ENCODE data around the gene RTL5.
A peak's percentile ranks its signal among the peaks of the same experiment; 100 is the strongest.

The RTL5 gene

DNA sequence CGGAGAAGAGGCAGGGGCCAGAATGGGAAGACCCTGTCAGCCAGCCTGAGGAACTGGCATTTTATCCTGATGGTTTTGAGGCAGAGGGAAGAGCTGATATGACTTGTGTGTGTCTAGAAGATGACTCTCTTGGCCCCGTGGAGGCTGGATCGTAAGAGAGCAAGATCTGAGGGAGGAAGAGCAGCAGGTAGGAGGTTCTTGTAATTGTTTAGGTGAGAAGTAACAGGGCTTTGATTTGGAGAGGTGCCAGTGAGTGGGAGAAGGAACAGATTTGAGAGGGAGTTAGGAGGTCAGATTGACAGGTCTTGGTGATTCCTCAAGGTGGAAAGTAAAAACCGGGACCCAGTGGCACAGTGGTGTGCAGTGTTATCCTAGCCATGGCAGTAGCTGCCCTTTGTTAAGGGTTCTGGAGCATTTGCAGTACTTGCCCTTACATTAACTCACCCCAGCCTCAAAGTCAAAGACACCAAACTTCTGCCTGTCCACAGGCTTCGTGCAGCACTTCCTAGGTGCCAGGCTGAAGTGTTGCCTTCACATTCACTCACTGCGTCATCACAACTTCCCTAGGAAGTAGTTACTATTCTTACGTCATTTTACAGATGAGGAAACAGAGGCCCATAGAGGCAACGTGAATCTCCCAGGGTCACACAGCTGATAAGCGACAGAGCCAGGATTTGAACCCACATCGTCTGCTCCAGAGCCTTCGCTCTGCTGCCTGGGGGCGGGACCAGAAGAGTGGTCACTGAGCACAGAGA is 23.7 kb downstream of the RTL5 start:
- DNase-seq (ENCODE audit: low read depth): no peak

DNA sequence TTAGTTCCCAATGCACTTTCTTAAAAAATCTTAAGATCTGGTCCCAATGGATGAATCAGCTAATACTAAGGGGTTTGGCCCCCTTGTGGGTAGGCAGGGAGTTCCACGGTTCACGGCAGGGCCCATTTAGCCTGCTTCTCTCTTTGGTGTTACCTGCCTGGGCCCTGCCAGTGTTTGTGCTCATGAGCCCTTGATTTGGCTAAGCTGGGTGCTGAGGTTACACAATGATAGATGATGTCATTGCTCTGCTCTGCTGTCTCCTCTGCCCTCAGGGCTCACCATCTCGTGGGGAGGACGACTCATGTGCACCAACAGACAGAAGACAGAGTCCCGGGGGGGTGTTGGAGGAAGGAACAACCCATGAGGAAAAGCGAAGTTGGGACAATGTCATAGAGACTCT is 24.4 kb downstream of the RTL5 start:
- peak; percentile 76 for DNase-seq (ENCODE audit: low read depth)

DNA sequence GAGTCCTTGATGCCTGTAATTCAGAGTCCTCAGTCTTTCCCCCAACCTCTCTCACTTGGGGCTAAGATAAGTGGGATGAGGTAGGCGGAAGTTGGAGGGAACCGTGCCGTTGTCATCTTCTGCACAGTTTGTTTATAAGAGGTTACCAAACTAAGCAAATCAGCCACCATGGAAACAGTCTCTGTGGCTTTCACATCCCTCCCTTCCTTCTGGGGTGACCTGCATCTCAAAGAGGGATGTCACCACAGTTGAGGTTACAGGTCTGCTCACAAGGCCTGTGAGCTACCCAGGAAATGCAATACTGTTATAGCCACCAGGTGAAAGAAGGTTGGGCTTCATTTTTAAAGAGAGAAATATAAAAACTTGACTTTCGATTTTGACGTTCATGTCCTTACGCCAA is 26.3 kb downstream of the RTL5 start:
- no peak for DNase-seq (ENCODE audit: low read depth)

DNA sequence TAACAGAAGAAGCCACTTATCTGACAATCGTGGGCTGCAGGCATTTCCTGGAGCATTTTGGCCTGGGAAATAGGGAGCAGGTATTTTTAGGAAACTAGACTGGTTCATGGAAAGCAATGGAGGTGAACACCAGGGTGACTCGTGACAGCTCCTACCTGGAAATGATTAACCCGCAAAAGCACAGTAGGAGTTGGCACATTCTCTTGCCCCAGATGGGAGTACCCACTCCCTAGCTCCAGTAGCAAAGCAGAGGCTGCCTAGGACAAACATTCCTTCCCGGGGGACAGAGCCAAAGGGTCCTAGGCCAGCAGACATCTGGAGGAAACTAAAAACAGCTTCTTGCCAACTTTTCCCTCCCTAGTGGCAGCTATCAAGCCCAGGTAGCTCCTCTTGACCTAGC is 29.0 kb downstream of the RTL5 start:
- DNase-seq (ENCODE audit: low read depth): no peak

DNA sequence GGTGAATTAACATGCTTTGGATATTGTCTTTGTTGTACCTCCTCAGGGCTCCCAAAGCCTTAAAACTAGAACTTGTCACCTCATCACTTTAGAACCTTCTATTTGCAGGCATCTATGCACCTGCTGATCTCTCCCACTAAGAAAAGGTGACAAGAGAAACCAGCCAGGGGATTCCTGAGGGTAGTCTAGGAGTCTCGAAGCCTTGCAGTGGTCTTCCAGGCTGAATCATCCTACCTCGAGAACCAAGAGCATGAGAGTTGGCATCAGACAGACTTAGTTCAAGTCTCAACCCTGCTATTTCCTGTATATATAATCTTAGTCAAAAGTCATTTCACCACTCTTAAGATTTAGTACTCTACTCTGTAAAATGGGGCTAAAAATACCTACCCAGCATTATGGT is 29.6 kb downstream of the RTL5 start:
- no peak for DNase-seq (ENCODE audit: low read depth)

DNA sequence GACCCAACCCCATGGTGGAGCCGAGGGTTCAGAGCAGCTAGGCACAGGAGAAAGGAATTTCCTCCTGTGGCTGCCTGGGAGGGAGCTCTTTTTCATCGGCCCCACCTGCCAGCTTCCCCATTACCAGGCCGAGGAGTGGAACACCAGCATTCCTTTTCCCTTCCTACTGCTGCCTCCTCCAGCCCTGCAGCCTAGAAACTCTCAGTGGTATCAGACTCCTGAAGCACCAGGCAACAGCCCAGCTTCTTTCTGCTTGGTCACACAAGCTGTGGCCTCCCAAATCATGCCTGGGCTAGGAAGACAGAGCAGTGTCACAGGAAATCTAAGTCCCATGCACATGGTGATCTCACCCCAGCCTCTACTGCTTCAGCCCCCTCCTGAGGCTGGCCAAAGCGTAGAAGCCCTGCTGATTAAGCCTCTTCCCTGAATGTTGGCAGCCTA is 30.1 kb downstream of the RTL5 start:
- no peak for DNase-seq (ENCODE audit: low read depth)

DNA sequence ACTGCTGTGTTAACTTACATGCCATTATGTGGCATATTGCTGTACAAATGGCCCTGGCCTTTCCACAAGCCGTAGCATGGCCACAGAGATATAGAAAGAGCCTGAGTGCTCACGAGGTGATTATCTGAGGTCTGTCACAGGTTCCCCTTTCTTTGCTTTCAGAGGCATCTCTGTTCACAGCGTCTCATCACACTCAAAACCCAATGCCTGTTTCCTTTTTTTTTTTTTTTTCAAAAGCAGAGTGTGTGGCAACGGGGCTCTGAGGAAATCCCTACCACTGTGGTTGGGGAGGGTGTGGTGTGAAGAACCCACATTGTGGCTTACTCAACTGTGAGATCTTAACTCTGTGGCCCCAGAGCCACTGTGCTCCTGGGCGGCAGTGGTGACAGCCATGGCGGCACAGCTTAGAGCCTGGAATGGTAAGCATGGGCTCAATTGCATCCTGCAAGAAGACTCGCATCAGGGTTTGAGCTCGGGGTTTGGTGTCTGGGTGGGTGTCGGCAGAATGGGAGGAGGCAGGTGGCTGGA is 30.8 kb downstream of the RTL5 start:
- no peak for DNase-seq (ENCODE audit: low read depth)

DNA sequence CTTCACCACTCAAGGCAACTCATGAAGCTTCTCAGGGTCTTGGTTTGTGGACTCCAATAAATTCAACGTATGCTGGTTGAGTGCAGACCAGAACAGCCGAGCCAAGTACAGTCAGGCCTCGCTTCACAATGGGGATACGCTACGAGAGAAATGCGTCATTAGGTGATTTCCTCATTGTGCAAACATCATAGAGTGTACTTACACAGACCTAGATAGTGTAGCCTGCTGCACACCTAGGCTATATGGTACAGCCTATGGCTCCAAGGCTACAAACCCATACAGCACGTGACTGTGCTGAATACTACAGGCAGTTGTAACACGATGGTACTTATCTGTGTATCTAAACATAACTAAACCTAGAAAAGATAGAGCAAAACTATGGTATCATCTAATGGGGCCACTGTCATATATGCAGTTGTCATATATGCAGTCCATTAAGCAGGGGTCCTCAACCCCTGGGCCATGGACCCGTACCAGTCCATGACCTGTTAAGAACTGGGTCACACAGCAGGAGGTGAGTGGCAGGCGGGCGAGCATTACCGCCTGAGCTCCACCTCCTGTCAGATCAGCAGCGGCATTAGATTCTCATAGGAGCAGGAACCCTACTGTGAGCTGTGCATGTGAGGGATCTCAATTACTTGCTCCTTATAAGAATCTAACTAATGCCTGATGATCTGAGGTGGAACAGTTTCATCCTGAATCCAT is 31.5 kb downstream of the RTL5 start:
- no peak for DNase-seq (ENCODE audit: low read depth)

DNA sequence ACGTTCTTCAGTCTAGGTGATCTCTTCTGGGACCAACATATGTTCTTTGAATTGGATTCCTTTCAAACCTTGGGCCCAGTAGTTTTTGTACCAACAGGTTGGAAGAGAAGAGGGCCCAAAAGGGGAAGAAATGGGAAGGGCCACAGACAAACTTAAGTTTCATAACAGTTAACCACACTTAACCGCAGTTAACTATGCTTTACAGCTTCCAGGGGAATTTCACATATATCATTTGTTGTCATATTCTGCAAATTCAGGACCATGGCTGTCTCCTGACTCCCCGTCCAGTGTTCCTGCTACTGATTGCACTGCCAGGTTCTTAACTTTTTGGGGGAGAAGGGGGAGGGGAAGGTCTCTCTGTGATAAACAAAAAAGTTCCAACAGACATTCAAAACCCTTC is 34.6 kb downstream of the RTL5 start:
- no peak for DNase-seq (ENCODE audit: low read depth)

DNA sequence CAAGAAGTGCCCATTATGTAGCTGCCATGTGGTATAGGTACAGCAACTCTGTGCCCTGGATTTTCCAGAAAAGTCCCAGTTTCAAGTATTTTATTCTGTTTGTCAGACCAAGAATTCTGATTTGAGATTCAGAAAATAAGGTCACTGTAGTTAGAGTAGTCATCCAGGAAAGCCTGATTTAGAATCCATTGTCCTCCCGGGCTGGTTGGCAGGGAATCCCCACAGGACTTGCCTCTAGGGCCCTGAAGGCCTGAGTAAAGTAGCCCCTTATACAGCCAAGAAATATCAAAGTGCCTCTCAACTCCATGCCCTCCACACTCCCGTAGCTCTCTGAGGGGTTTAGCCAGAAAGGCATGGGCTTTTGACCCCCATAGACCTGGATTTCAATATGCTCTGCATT is 36.3 kb downstream of the RTL5 start:
- no peak for DNase-seq (ENCODE audit: low read depth)

DNA sequence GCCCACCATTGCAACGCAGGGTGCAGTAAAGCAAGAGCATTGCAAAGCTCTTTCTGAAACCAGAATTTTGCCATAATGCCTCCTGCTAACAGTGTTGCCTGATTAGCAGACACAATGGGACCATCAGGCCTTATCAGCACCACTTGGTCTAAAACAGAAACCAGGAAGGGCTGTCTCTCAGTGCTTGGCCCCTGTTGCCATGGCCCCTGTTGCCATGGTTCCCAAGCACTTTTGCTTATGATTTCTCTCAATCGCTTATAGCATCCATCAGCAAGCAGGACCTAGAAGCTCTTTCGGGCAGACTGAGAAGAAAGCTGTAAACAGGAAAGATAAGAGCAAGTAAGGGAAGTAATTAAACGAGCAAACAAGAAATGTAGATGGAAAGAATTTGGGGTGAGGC is 36.8 kb downstream of the RTL5 start:
- DNase-seq (ENCODE audit: low read depth): peak; percentile 7

DNA sequence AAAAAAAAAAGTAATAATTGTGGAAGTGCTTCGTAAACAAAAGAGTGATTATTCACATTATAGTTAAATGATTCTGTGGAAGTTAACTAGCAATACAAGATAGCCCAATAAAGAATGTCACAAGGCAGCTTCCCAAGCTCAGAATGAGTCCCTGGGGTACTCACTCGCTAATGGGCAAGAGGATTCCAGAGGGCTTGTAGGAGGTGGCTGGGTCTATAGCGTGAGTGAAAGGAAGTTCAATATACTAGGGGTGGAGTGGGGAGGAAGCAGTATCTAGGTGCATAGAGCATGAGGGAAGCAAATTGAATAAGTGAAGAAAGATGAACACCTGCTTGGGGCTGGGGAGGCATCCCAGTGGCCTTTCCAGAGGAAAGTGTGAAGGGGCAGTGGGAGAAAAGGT is 42.5 kb downstream of the RTL5 start:
- no peak for DNase-seq (ENCODE audit: low read depth)

DNA sequence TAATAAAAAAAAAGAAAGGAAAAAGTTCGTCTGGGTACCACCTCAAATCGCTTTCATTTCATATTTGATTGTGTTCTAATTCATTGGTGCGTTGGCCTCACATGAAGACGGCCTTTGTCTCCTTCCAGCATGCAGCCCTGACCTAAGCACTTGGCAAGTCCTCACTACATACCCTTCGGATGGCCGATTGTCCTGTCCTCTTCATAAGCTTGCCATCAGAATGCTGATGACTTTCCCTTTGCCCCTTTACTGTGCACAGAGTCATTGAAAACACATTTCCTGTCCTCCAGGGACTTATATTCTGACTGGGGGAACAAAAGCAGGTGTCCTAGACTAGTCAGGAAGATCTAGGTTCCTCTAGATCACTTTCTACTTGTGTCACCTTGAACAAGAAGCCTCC is 43.0 kb downstream of the RTL5 start:
- no peak for DNase-seq (ENCODE audit: low read depth)

DNA sequence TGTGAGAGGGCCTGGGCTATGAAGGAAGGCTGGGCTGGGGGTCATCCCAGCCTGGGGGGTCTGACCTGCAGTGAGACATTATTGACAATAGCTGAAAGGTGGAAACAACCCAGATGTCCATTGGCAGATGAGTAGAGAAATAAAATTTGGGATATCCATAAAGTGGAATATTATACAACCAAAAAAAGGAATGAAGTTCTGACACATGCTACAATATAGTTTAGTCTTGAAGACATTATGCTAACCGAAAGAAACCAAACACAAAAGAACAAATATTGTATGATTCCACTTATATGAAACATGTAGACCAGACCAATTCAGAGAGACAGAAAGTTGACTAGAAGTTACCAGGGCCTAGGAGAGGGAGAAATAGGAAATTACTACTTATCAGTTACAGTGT is 44.7 kb downstream of the RTL5 start:
- no peak for DNase-seq (ENCODE audit: low read depth)

DNA sequence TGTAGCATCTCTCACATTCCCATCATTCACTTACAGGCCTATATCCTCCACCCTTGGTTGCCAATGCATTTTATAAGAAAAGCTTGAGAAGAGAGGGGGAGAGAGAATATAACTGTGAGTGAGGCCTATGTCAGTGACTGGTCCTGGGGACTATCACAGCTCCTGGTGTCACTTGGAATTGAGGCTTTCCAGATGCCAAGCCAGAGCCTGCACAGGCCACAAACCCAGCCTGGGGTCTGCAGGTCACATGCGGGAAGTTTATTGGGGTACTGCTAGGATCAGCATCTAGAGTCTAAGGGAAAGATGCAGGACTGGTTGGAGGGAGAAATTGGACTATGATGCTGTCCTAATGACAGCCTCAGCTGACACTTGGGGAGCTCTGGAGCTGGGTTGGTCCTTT is 47.6 kb downstream of the RTL5 start:
- DNase-seq (ENCODE audit: low read depth): no peak

DNA sequence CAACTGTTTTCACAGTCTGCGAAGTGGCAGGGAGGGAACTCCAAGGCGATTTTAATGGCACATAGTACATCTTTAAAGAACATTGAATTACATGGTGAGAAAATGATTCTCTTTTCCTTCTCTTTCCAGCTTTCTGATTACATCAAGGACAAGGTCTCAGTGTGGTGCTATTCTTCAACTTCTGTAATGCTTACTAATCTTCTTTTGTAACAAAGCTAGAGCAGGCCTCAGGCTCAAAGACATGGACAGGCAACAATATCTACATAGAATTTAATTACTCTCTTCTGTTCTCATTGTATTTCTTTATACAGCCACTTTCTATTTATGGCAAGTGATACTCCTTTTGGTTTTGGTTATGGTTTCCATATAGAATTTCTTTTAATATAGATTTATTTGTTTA is 48.4 kb downstream of the RTL5 start:
- DNase-seq (ENCODE audit: low read depth): no peak

DNA sequence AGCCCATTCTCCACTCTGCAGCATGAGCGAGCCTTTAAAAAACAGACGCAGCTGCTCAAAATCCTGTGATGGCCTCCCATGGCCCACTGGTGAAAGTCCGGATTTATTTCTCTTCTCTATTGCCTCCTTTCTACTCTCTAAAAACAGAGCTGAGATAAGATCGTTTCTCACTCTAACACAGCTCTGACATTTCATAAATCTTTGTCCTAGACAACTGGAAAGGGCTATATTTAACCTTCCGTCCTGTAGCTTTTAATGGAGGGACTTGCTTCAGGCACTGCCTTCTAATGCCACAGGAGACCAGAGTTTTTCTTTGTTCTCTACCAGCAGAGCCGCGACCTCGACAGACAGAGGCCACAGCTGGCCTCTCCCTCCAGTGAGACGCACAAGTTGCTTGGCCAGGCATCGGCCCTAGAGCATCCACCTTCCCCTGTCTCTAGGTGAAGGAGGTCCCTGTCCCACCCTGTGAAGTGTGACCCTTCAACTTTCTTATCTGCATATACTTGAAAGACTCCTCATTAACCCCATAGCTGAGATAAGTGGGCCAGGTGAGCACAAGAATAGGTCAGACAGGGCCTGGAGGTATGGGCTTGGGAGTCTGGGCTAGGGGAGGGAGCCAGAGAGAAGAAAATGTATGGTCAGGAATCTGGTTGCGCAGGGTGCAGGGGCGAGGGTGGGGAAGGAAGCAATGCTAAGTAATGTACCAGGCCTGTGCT is 50.0 kb downstream of the RTL5 start:
- no peak for DNase-seq (ENCODE audit: low read depth)

DNA sequence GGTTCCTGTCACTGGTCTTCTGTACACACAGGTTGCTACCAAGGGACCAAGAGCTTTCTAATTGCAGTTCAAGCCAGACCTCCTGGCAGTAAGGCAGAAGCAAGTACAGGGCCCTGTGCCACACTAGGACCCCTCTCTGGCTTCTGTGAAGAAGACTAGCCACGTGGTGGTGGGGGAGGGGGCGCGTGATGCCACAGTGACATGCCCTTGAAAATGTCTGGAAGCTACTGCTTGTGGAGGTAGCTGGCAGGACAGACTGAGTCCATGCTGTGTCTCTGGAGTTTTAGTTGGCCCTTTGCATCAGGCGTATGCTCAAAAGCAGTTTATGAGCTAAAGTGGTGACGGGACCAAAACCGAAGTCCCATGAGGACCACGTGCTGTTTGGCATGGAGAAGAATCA is 50.9 kb downstream of the RTL5 start:
- no peak for DNase-seq (ENCODE audit: low read depth)

DNA sequence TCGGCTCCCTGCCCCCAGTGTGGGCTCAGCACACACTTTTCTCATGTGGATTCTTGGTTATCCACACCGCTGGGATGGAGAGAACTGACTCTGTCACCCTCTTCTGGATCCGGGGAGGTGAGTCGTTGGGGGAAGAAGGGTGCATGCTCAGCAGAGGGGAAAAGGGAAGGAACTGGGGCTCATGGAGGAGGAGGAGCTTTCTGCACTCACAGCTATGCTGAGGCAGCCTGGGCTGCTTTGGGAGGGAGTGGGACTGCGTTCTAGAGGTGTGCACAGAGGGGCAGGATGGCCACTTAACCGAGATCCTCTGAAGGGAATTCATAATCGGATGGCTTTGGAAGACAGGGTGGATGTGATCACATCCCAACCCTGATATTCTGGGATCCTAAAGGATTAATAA is 51.6 kb downstream of the RTL5 start:
- no peak for DNase-seq (ENCODE audit: low read depth)

DNA sequence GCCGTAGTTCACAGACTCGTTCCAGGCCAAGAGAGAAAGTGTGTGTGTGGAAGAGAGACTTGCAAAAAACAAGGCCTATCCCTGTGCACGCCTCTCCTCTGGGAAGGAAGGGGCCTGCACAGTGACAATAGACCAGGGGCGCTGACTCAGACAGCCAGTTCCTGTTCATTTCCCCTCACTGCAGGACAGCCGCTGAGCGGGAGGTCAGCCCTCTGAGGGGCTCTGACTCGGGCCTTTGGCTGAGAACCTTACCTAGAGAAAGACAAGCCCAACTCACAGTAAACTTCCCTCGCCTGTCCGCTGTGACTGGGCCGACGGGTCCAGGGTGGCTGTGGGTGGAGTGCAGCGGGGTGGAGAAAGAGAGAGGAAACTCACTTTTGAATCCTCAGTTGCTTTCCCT is 52.1 kb downstream of the RTL5 start:
- no peak for DNase-seq (ENCODE audit: low read depth)

DNA sequence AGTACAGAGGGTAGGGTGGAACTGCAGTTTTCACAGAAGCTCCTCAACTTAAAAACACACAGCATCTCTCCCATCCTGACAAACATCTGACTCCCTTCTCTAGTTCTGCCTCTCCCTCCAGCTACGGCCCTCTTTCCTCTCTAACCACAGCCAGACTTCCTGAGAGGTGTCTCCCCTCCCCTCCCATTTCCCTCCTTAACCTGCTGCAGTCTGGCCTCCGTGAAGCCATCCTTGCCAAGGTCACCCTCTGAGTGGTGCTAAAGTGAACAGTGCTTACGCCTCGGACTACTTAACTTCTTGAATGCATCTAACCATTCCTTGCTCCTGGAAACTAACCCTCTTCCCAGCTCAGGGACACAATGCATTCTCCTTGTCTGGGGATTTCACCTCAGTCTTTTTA is 53.3 kb downstream of the RTL5 start:
- DNase-seq (ENCODE audit: low read depth): no peak
